Thoracic aorta (tissue), 2 donors: ENCODE measurements around the gene ACKR3. TPM values are rescaled to one million over a fixed set of nuclear protein-coding genes. Genes with fewer than 3 reads are reported as not detected.

Experiments
- ATAC-seq: fragments of 150-250 bp; one replicate; pipeline ENCODE4 v1.8.0; 2017; ENCODE audit warnings: low read depth; ENCODE audit not compliant: insufficient number of reproducible peaks, low FRiP score
- DNase-seq: peaks from one replicate; pipeline ENCODE4 v3.0.0-alpha.2; 2020; ENCODE audit warnings: low spot score
- H3K27ac ChIP-seq, 2 donors: fragments of 200-600 bp; sonication (generic); 1 replicate in 1 of 2; 2 replicates in 1 of 2; pipeline ENCODE4 v1.5.1; 2016; ENCODE audit warnings: mild to moderate bottlenecking in 2 of 2, moderate library complexity in 2 of 2
- H3K27me3 ChIP-seq: fragments of 200-600 bp; sonication (generic); replicated peaks from 2 replicates; pipeline ENCODE4 v1.6.0; 2016; ENCODE audit warnings: mild to moderate bottlenecking; ENCODE audit not compliant: insufficient read depth
- H3K36me3 ChIP-seq: fragments of 200-600 bp; sonication (generic); one replicate; pipeline ENCODE4 v1.5.1; 2016
- H3K4me1 ChIP-seq, 2 donors: fragments of 200-600 bp; sonication (generic); 1 replicate in 1 of 2; 2 replicates in 1 of 2; pipeline versions ENCODE4 v1.5.1 to v1.6.0; 2016; ENCODE audit warnings: low read depth in 2 of 2, mild to moderate bottlenecking in 1 of 2; ENCODE audit not compliant: control insufficient read depth in 1 of 2
- H3K4me3 ChIP-seq: fragments of 200-600 bp; sonication (generic); 2 replicates; pipeline ENCODE4 v1.5.1; 2016; ENCODE audit warnings: mild to moderate bottlenecking
- H3K9me3 ChIP-seq: fragments of 200-600 bp; sonication (generic); 2 replicates; pipeline ENCODE4 v1.5.1; 2016
- CTCF ChIP-seq: fragments of 200-600 bp; sonication (generic); IDR thresholded peaks from one replicate; pipeline ENCODE4 v1.5.1; 2019; ENCODE audit warnings: antibody characterized with exemption
- total RNA-seq, 2 donors: library from RNA; depleted of rRNA; stranded (reverse); fragments of >200 nt; gene quantifications; one replicate each; pipeline versions ENCODE4 v1.1.0 to v1.2.3, GENCODE V29; 2016

ACKR3 gene
- total RNA-seq, 2 donors from 2014 or later: 68.8 to 68.9 TPM

- Histone ChIP-seq H3K27me3 (no peaks in the 10 kb centered on the region), H3K4me1 (peaks cover 23 to 78% of the 10 kb centered on the region in 2 donors), H3K9me3 (no peaks in the 10 kb centered on the region), H3K4me3 (no peak overlapping the region), H3K27ac (peak overlapping the region; percentile 48 to 65), H3K36me3 (peaks cover 14% of the 10 kb centered on the region)
- no peak for DNase-seq
- no peak for TF ChIP-seq CTCF
- ATAC-seq: no peak
These were observed 7.3 kb downstream of the ACKR3 start for GRCh38 chr2:236576953-236577352.

- Histone ChIP-seq H3K36me3 (peaks cover 20% of the 10 kb centered on the region), H3K27ac (peak overlapping the region; percentile 48 to 65), H3K4me1 (peaks cover 15 to 70% of the 10 kb centered on the region in 2 donors), H3K9me3 (no peaks in the 10 kb centered on the region), H3K4me3 (no peak overlapping the region), H3K27me3 (no peaks in the 10 kb centered on the region)
- DNase-seq: no peak
- TF ChIP-seq CTCF: no peak
- no peak for ATAC-seq
These were observed 8.1 kb downstream of the ACKR3 start for GRCh38 chr2:236577481-236578410.

GRCh38 chr2:236578411-236578846 lies 8.8 kb downstream of the ACKR3 start:
- Histone ChIP-seq H3K36me3 (peaks cover 22% of the 10 kb centered on the region), H3K4me1 (peaks cover 14 to 63% of the 10 kb centered on the region in 2 donors), H3K27ac (peak overlapping the region; percentile 48 to 65), H3K27me3 (no peaks in the 10 kb centered on the region), H3K9me3 (no peaks in the 10 kb centered on the region), H3K4me3 (no peak overlapping the region)
- DNase-seq: no peak
- no peak for ATAC-seq
- no peak for TF ChIP-seq CTCF

- ATAC-seq (no peak), DNase-seq (no peak)
- Histone ChIP-seq H3K27ac (peak overlapping the region; percentile 48 to 65), H3K36me3 (peaks cover 22% of the 10 kb centered on the region), H3K27me3 (no peaks in the 10 kb centered on the region), H3K4me3 (no peak overlapping the region), H3K4me1 (peaks cover 14 to 55% of the 10 kb centered on the region in 2 donors), H3K9me3 (no peaks in the 10 kb centered on the region)
- TF ChIP-seq CTCF: no peak
These were observed 9.6 kb downstream of the ACKR3 start for GRCh38 chr2:236579048-236579745.

- Histone ChIP-seq H3K4me3 (no peak overlapping the region), H3K36me3 (peaks cover 22% of the 10 kb centered on the region), H3K27ac (peak overlapping the region; percentile 48 to 65), H3K4me1 (peaks cover 11 to 49% of the 10 kb centered on the region in 2 donors), H3K27me3 (no peaks in the 10 kb centered on the region), H3K9me3 (no peaks in the 10 kb centered on the region)
- no peak for TF ChIP-seq CTCF
- ATAC-seq (no peak), DNase-seq (no peak)
These were observed 10.2 kb downstream of the ACKR3 start for GRCh38 chr2:236579746-236580315.
